Measurements from ENCODE around the gene PHF24.

The PHF24 gene

DNA sequence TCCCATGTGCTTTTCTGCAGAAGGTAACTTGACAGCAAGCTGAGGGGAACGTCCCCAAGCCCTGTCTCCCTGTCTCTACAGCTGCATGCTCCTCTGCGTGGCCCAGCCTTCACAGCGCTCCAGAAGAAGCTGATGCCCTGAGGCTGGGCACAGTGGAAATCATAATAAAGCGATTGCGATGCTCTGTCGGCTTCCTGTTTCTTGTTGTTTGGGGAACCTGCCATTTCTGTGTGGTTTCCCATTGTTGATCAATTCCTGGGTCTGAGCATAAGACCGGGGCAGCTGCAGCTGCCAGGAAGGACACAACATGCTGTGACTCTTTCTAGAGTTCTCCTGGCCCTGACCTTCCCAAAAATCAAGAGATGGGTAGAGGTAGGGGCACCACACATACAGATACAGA is 24.3 kb downstream of the PHF24 start:
- no peak overlapping the region for H3K4me3 ChIP-seq (replicated peaks in 1 of 2; ENCODE audit: low read depth in 2 of 2, low read length in 2 of 2)
- TF ChIP-seq, protein P1, sequence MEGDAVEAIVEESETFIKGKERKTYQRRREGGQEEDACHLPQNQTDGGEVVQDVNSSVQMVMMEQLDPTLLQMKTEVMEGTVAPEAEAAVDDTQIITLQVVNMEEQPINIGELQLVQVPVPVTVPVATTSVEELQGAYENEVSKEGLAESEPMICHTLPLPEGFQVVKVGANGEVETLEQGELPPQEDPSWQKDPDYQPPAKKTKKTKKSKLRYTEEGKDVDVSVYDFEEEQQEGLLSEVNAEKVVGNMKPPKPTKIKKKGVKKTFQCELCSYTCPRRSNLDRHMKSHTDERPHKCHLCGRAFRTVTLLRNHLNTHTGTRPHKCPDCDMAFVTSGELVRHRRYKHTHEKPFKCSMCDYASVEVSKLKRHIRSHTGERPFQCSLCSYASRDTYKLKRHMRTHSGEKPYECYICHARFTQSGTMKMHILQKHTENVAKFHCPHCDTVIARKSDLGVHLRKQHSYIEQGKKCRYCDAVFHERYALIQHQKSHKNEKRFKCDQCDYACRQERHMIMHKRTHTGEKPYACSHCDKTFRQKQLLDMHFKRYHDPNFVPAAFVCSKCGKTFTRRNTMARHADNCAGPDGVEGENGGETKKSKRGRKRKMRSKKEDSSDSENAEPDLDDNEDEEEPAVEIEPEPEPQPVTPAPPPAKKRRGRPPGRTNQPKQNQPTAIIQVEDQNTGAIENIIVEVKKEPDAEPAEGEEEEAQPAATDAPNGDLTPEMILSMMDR (IDR thresholded peaks at IDR 0.05; ENCODE audit: low read depth, low read length) = no peak
- no peak for DNase-seq (ENCODE audit: low read depth in 2 of 2)

DNA sequence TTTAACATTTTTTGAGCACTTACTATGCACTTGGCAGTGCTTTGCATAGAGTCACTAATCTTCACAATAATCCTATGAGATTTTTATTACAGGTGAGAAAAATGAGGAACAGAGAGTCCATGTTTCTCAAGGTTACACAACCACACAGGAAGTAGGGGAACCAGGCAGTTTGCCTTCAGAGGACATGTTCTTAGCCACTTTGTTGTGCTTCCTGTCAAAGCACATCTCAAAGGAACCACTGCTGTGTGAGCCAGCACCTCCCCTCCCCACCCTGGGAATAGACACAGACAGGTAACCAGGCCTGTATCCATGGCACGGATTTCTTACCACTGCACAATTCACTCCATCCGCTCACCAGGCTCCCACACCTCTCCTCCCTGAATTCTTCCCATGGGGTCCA is 25.1 kb downstream of the PHF24 start:
- no peak overlapping the region for H3K4me3 ChIP-seq (replicated peaks in 1 of 2; ENCODE audit: low read depth in 2 of 2, low read length in 2 of 2)
- no peak for DNase-seq (ENCODE audit: low read depth in 2 of 2)
- TF ChIP-seq, protein P1 (IDR thresholded peaks at IDR 0.05; ENCODE audit: low read depth, low read length) = no peak

- peak in 1 of 2 donors; percentile 49 for DNase-seq (ENCODE audit: low read depth in 2 of 2)
- TF ChIP-seq, protein P1 (IDR thresholded peaks at IDR 0.05; ENCODE audit: low read depth, low read length) = no peak
- H3K4me3 ChIP-seq (replicated peaks in 1 of 2; ENCODE audit: low read depth in 2 of 2, low read length in 2 of 2) = no peak overlapping the region
Observed at GRCh38 chr9:34984049-34984448, 26.0 kb downstream of the PHF24 start.

GRCh38 chr9:34985311-34985899 is 27.3 kb downstream of the PHF24 start:
- peak; percentile 77 to 80 for DNase-seq (ENCODE audit: low read depth in 2 of 2)
- TF ChIP-seq, protein P1 (IDR thresholded peaks at IDR 0.05; ENCODE audit: low read depth, low read length) = peak; percentile 91
- H3K4me3 ChIP-seq (replicated peaks in 1 of 2; ENCODE audit: low read depth in 2 of 2, low read length in 2 of 2) = no peak overlapping the region

DNA sequence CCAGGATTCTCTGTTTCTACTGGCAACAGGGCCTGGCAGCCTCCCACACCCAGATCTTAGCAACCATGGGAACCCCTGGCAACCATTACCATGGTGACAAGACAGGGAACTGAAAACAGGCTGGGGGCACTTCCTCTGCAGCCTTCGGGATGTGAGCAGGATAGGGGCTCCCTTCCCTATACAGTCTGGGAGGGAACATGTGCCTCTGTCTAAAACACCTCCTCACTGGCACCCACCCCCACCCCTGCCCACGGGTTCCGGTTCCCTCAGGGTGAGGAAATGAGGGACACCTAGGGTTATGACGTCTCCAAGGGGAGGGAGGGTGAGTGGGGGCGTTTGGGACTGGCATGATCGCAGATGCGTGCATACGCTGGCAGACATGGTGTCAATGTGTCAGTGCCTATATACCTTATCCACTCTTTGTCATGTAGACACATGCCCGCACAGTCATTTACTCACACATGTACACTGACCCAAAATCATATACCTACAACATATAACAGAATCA is 28.5 kb downstream of the PHF24 start:
- H3K4me3 ChIP-seq (replicated peaks in 1 of 2; ENCODE audit: low read depth in 2 of 2, low read length in 2 of 2) = no peak overlapping the region
- DNase-seq (ENCODE audit: low read depth in 2 of 2) = peak in 1 of 2 donors; percentile 46
- TF ChIP-seq, protein P1 (IDR thresholded peaks at IDR 0.05; ENCODE audit: low read depth, low read length) = no peak

DNA sequence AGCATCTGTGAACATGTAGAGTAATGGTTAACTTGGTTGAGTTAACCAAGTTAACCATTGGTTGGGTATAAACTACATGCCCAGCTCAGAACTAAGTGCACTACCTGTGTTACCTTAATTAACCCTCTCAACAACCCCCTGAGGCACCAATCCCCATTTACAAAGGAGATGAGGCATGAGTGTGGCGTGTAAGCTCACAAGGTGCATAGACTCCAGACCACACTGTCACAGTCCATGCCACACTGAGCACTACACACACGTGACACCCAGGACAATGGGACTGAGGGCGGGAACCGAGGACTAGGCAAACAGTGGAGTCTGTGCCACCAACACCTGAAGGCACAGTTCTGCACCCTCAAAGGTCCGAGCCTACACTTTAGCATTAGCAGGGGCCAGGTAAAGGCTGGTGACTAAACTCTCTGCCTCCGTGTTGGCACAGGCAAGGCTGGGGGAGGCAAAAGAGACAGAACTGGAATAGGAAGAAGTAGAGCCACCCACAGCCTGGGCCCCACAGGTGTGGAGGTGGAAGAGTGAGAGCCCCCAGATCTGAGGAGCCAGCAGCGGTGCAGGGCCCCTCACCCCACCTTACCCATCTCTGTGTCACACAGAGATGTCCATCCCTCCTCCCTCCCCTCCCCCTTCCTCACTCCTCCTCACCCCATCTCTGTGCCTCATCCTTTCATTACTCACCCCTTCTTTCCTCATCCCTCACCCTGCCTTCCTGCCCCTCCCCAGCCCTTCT is 29.2 kb downstream of the PHF24 start:
- no peak overlapping the region for H3K4me3 ChIP-seq (replicated peaks in 1 of 2; ENCODE audit: low read depth in 2 of 2, low read length in 2 of 2)
- TF ChIP-seq, protein P1 (IDR thresholded peaks at IDR 0.05; ENCODE audit: low read depth, low read length) = no peak
- DNase-seq (ENCODE audit: low read depth in 2 of 2) = no peak

All from cardiac fibroblast (primary cell).